Mammary epithelial cell (primary cell): ENCODE data around the gene HSF5.

ENCODE experiments used
- EZH2 ChIP-seq: IDR thresholded peaks from 2 replicates; pipeline ENCODE4 v1.6.1; 2012; ENCODE audit warnings: low read length, inconsistent platforms, borderline replicate concordance
- TF ChIP-seq, protein P1 (sequence below), 2 donors: IDR thresholded peaks in 1 of 2; conservative IDR thresholded peaks in 1 of 2; 2 replicates each; pipeline ENCODE4 v1.5.1; 2011 to 2012; ENCODE audit warnings: inconsistent platforms in 2 of 2, low read length in 2 of 2, mild to moderate bottlenecking in 2 of 2, control low read depth in 1 of 2, low read depth in 1 of 2; ENCODE audit not compliant: insufficient read depth in 1 of 2; ENCODE audit errors: extremely low read depth in 1 of 2

- TF ChIP-seq EZH2: no peak
- TF ChIP-seq, protein P1, sequence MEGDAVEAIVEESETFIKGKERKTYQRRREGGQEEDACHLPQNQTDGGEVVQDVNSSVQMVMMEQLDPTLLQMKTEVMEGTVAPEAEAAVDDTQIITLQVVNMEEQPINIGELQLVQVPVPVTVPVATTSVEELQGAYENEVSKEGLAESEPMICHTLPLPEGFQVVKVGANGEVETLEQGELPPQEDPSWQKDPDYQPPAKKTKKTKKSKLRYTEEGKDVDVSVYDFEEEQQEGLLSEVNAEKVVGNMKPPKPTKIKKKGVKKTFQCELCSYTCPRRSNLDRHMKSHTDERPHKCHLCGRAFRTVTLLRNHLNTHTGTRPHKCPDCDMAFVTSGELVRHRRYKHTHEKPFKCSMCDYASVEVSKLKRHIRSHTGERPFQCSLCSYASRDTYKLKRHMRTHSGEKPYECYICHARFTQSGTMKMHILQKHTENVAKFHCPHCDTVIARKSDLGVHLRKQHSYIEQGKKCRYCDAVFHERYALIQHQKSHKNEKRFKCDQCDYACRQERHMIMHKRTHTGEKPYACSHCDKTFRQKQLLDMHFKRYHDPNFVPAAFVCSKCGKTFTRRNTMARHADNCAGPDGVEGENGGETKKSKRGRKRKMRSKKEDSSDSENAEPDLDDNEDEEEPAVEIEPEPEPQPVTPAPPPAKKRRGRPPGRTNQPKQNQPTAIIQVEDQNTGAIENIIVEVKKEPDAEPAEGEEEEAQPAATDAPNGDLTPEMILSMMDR (conservative IDR thresholded peaks at IDR 0.05 in 1 of 2, IDR thresholded peaks at IDR 0.05 in 1 of 2; ENCODE audit: extremely low read depth in 1 of 2, insufficient read depth in 1 of 2, low read depth in 1 of 2, low read length in 2 of 2): no peak
Measured at GRCh38 chr17:58536542-58536941, 48.3 kb upstream of the HSF5 start.
